T-helper 1 cell treated with Interleukin-12 subunit alpha and Interleukin-12 subunit beta and Interleukin-4 antibody, amounts not matched to agents 30 ng/mL and 1 ng/mL, for 36 hours (primary cell): ENCODE results near the gene AJM1. TPM values are rescaled to one million over a fixed set of nuclear protein-coding genes. Genes with fewer than 3 reads are reported as not detected.

Experiments
- total RNA-seq: library from RNA; stranded (reverse); gene quantifications from 2 replicates; pipeline ENCODE4 v1.2.3, GENCODE V29; 2022

AJM1 gene
- total RNA-seq, 1 donor from 2014 or later, result 8.1 TPM

Other genes with a start within 250 kb of the AJM1 start
- gene EGFL7, start 179.6 kb upstream of the AJM1 start, total RNA-seq, result 0.49 and 1.0 TPM in 2 replicates
- 13.5 and 14.7 TPM in 2 replicates for gene AGPAT2, start 155.0 kb upstream of the AJM1 start, total RNA-seq
- 0.29 and 0.37 TPM in 2 replicates for gene DIPK1B, start 129.9 kb upstream of the AJM1 start, total RNA-seq
- gene LCN10, start 99.5 kb upstream of the AJM1 start, total RNA-seq, result 0.07 TPM in 1 of 2 replicates, not detected in the other
- gene LCN6, start 94.0 kb upstream of the AJM1 start, total RNA-seq, result not detected in 2 replicates
- gene LCN8, start 84.2 kb upstream of the AJM1 start, total RNA-seq, result not detected in 2 replicates
- gene LCN15, start 78.0 kb upstream of the AJM1 start, total RNA-seq, result not detected in 2 replicates
- 39.2 and 41.2 TPM in 2 replicates for gene TMEM141, start 51.1 kb upstream of the AJM1 start, total RNA-seq
- gene CCDC183, start 46.1 kb upstream of the AJM1 start, total RNA-seq, result 0.42 and 0.56 TPM in 2 replicates
- gene RABL6, start 34.5 kb upstream of the AJM1 start, total RNA-seq, result 106 and 107 TPM in 2 replicates
- 161 and 165 TPM in 2 replicates for gene PHPT1, start 6.9 kb downstream of the AJM1 start, total RNA-seq
- 21.5 and 26.0 TPM in 2 replicates for gene MAMDC4, start 9.9 kb downstream of the AJM1 start, total RNA-seq
- 428 and 445 TPM in 2 replicates for gene EDF1, start 23.8 kb downstream of the AJM1 start, total RNA-seq
- gene TRAF2, start 44.0 kb downstream of the AJM1 start, total RNA-seq, result 80.6 and 85.0 TPM in 2 replicates
- 117 and 119 TPM in 2 replicates for gene FBXW5, start 102.3 kb downstream of the AJM1 start, total RNA-seq
- 3.1 and 4.2 TPM in 2 replicates for gene C8G, start 102.8 kb downstream of the AJM1 start, total RNA-seq
- 3.2 and 3.8 TPM in 2 replicates for gene LCN12, start 109.8 kb downstream of the AJM1 start, total RNA-seq
- gene PTGDS, start 135.0 kb downstream of the AJM1 start, total RNA-seq, result 5.2 and 5.3 TPM in 2 replicates
- not detected in 2 replicates for gene LCNL1, start 140.5 kb downstream of the AJM1 start, total RNA-seq
- 79.8 and 84.2 TPM in 2 replicates for gene PAXX, start 149.9 kb downstream of the AJM1 start, total RNA-seq
- gene CLIC3, start 154.1 kb downstream of the AJM1 start, total RNA-seq, result 1.4 and 1.8 TPM in 2 replicates
- 30.0 and 33.9 TPM in 2 replicates for gene ABCA2, start 185.8 kb downstream of the AJM1 start, total RNA-seq
- 1.7 and 1.9 TPM in 2 replicates for gene FUT7, start 189.6 kb downstream of the AJM1 start, total RNA-seq
- gene NPDC1, start 203.7 kb downstream of the AJM1 start, total RNA-seq, result 56.7 and 57.3 TPM in 2 replicates
- gene ENTPD2, start 211.6 kb downstream of the AJM1 start, total RNA-seq, result not detected in 2 replicates
- gene SAPCD2, start 228.1 kb downstream of the AJM1 start, total RNA-seq, result 19.7 and 21.1 TPM in 2 replicates
- gene UAP1L1, start 235.0 kb downstream of the AJM1 start, total RNA-seq, result 15.1 and 15.7 TPM in 2 replicates
- gene MAN1B1, start 244.5 kb downstream of the AJM1 start, total RNA-seq, result 50.4 and 54.3 TPM in 2 replicates